K562 (cell line): ENCODE results near the gene TBL1XR1. TPM values are rescaled to one million over a fixed set of nuclear protein-coding genes. Genes with fewer than 3 reads are reported as not detected.

Source experiments
- ATAC-seq: fragments of 200-7000 bp; cut with Tn5 transposase; 3 replicates; pipeline ENCODE4 v1.9.1; 2020; ENCODE audit warnings: moderate library complexity
- BruUV-seq: library from RNA; stranded (reverse); fragments of 400-500 nt; replicated peaks from 2 replicates; lab custom pipeline; 2021; lab: Mats Ljungman, UMichigan
- CTCF ChIA-PET: fragments of 300-600 bp; formaldehyde crosslinking; extraction: SDS; loops from one replicate; lab custom pipeline; 2021; ENCODE audit warnings: low intra/inter-chr PET ratio; lab: Yijun Ruan, JAX
- POLR2A ChIA-PET: fragments of 300-600, 350-650 bp; sonication (Branson Sonifier 250); formaldehyde crosslinking; extraction: SDS; loops from one replicate; lab custom pipeline; 2021; ENCODE audit warnings: antibody characterized with exemption, inconsistent platforms; lab: Yijun Ruan, JAX
- DNase-seq, 4 experiments: peaks; one replicate each; pipeline versions ENCODE4 v3.0.0 to v3.0.0-alpha.2; 2011 to 2018; ENCODE audit warnings: low spot score in 3 of 4, mixed read lengths in 3 of 4; ENCODE audit errors: extremely low read depth in 1 of 4
- FAIRE-seq: peaks from 2 replicates; lab custom pipeline; 2011; peaks lifted over from hg19 to GRCh38; lab: Jason Lieb, UNC
- H2AFZ ChIP-seq: 2 replicates; pipeline ENCODE4 v1.6.0; 2011; ENCODE audit warnings: low read depth, low read length, control low read depth, inconsistent platforms
- H3K27ac ChIP-seq: fragments of 200-600 bp; 3 replicates; pipeline ENCODE4 v1.8.0; 2011; ENCODE audit warnings: low read depth, mild to moderate bottlenecking, control low read depth, inconsistent platforms, low read length, moderate library complexity, mixed read lengths; ENCODE audit errors: extremely low read depth
- H3K27me3 ChIP-seq, 2 experiments: fragments of 300-600 bp in 1 of 2; 2 replicates in 1 of 2; 3 replicates in 1 of 2; pipeline versions ENCODE4 v1.6.0 to v1.8.0; 2011; ENCODE audit warnings: inconsistent platforms in 2 of 2, low read length in 2 of 2, mild to moderate bottlenecking in 1 of 2, mixed read lengths in 1 of 2, moderate library complexity in 1 of 2; ENCODE audit not compliant: control insufficient read depth in 2 of 2, insufficient read depth in 2 of 2
- H3K36me3 ChIP-seq: fragments of 300-600 bp; 3 replicates; pipeline ENCODE4 v1.8.0; 2011; ENCODE audit warnings: mild to moderate bottlenecking, low read length, inconsistent platforms; ENCODE audit not compliant: control insufficient read depth, insufficient read depth
- H3K4me1 ChIP-seq, 2 experiments: fragments of 200-600 bp in 1 of 2; replicated peaks in 1 of 2; 2 replicates in 1 of 2; 3 replicates in 1 of 2; pipeline versions ENCODE4 v1.5.1 to v1.8.0; 2011; ENCODE audit warnings: inconsistent platforms in 2 of 2, low read length in 2 of 2, mild to moderate bottlenecking in 1 of 2, mixed read lengths in 1 of 2, moderate library complexity in 1 of 2; ENCODE audit not compliant: control insufficient read depth in 2 of 2, insufficient read depth in 2 of 2
- H3K4me2 ChIP-seq: 2 replicates; pipeline ENCODE4 v1.6.1; 2011; ENCODE audit warnings: low read length, control low read depth, inconsistent platforms, mixed read lengths; ENCODE audit not compliant: insufficient read depth
- H3K4me3 ChIP-seq: fragments of 200-600 bp; sonication (generic), shearing (Covaris generic); 2 replicates; pipeline ENCODE4 v1.5.1; 2016; ENCODE audit warnings: control low read depth, inconsistent platforms
- H3K79me2 ChIP-seq: fragments of 200-600 bp; 3 replicates; pipeline ENCODE4 v1.8.0; 2011; ENCODE audit warnings: low read length, inconsistent platforms; ENCODE audit not compliant: control insufficient read depth, insufficient read depth
- H3K9ac ChIP-seq, 2 experiments: 2 replicates each; pipeline versions ENCODE4 v1.6.0 to v1.6.1; 2011; ENCODE audit warnings: low read depth in 2 of 2, low read length in 2 of 2, control low read depth in 1 of 2, inconsistent platforms in 1 of 2, mild to moderate bottlenecking in 1 of 2, mixed read lengths in 1 of 2; ENCODE audit not compliant: insufficient read depth in 1 of 2
- H3K9me1 ChIP-seq: one replicate; pipeline ENCODE4 v1.6.0; 2011; ENCODE audit warnings: inconsistent platforms, mild to moderate bottlenecking, low read length, moderate library complexity; ENCODE audit not compliant: control insufficient read depth, insufficient read depth
- H3K9me3 ChIP-seq: replicated peaks from 2 replicates; pipeline ENCODE4 v1.5.1; 2011; ENCODE audit warnings: low read depth, low read length, inconsistent platforms; ENCODE audit not compliant: control insufficient read depth, insufficient read depth
- H4K20me1 ChIP-seq: replicated peaks from 2 replicates; pipeline ENCODE4 v1.6.1; 2011; ENCODE audit warnings: low read length, inconsistent platforms, mixed read lengths; ENCODE audit not compliant: control insufficient read depth, insufficient read depth
- HCFC1 ChIP-seq: IDR thresholded peaks from 2 replicates; pipeline ENCODE4 v1.6.1; 2012; ENCODE audit warnings: low read depth, low read length, improper control_type of control experiment
- HMG20B ChIP-seq: fragments of 250-450 bp; sonication (Bioruptor Pico); IDR thresholded peaks from 2 replicates; pipeline ENCODE4 v1.5.0; 2021; ENCODE audit warnings: mild to moderate bottlenecking
- PRMT5 ChIP-seq: sonication (generic); formaldehyde crosslinking; IDR thresholded peaks from 2 replicates; pipeline ENCODE4 v1.5.0; 2020; ENCODE audit warnings: missing genetic modification reagents
- RBM15 ChIP-seq: fragments of 200-400 bp; formaldehyde crosslinking; IDR thresholded peaks from 2 replicates; pipeline ENCODE4 v1.6.1; 2018; ENCODE audit warnings: mild to moderate bottlenecking, low read length, moderate library complexity; ENCODE audit not compliant: insufficient read depth
- SMAD4 ChIP-seq: fragments of 250-450 bp; sonication (Bioruptor Pico); conservative IDR thresholded peaks from 2 replicates; pipeline ENCODE4 v1.8.0; 2021; ENCODE audit warnings: inconsistent platforms, mild to moderate bottlenecking, moderate library complexity
- ZNF589 ChIP-seq: fragments of 200-800 bp; sonication (Bioruptor generic); IDR thresholded peaks from 2 replicates; pipeline ENCODE4 v1.6.1; 2016; ENCODE audit warnings: low read depth, missing genetic modification characterization, missing compliant biosample characterization
- WGBS: fragments of 100-300 bp; shearing (Covaris generic); methylation state at CpG from one replicate; pipeline ENCODE4 v1.1.6; 2016; ENCODE audit warnings: low coverage, mixed read lengths; ENCODE audit not compliant: insufficient coverage; ENCODE audit errors: missing lambda C conversion rate; 5-methylcytosine and 5-hydroxymethylcytosine counted together
- in situ Hi-C: fragments of 300-500 bp; cut with MboI; formaldehyde crosslinking; loops from 4 replicates; pipeline ENCODE4 v1.15.0; 2018; ENCODE audit warnings: inconsistent platforms, mixed read lengths
- intact Hi-C: fragments of 100-400 bp; cut with micrococcal nuclease; formaldehyde crosslinking; loops from 2 replicates; pipeline ENCODE4 v1.14.2; 2022
- polyA plus RNA-seq, 8 experiments: library from polyadenylated mRNA; depleted of rRNA in 4 of 8; stranded (reverse) in 5 of 8; unstranded in 3 of 8; fragments of >200 nt; fragmentation: Nextera tagmentation in 2 of 8; fragmentation: Illumina TruSeq in 1 of 8; extraction: Ambion mirVana in 2 of 8; extraction: Trizol in 1 of 8; gene quantifications; 2 replicates each; pipeline versions ENCODE4 v1.2.1 to v1.2.3, GENCODE V29; 2011 to 2014; ENCODE audit warnings: inconsistent platforms in 1 of 8, missing spikeins in 1 of 8
- total RNA-seq, 7 experiments: library from RNA; depleted of rRNA in 6 of 7; stranded (reverse); fragments of >200 nt in 6 of 7; fragmentation: Illumina TruSeq in 2 of 7; extraction: Trizol in 2 of 7; gene quantifications; 2 replicates each; pipeline versions ENCODE4 v1.2.1 to v1.2.3, GENCODE V29; 2011 to 2021; ENCODE audit warnings: low replicate concordance in 1 of 7

The TBL1XR1 gene
- total and polyA plus RNA-seq, 9 of the 15 experiments (the other 6 are each of a cell fraction or from before 2014, with no cell fraction given), result 19.6 to 171 (median 83.3) TPM

GRCh38 chr3:177089110-177089509, 108.2 kb downstream of the TBL1XR1 start:
- TF ChIP-seq PRMT5 (CRISPR knock-in tag) (no peak), SMAD4 (CRISPR knock-in tag) (no peak), HMG20B (no peak)
- H3K27me3 ChIP-seq, result no peaks in the 10 kb centered on the region
- intact Hi-C loops (no loop called here), in situ Hi-C loops (no loop called here)
- H3K9me1 ChIP-seq, result no peaks in the 10 kb centered on the region
- H3K4me3 ChIP-seq, result no peak overlapping the region
- no TSS peak for BruUV-seq
- H3K4me1 ChIP-seq, result no peaks in the 10 kb centered on the region; a peak in 1 of 5 replicates
- FAIRE-seq (no peak), ATAC-seq (peak; percentile 26; the same call in 1 of the 3 replicates), DNase-seq (no peak)
- ChIA-PET POLR2A (no interaction called here), CTCF (no interaction called here)
- peaks cover 26% of the 10 kb centered on the region for H3K36me3 ChIP-seq
- H3K79me2 ChIP-seq, result peaks cover 97% of the 10 kb centered on the region
- H4K20me1 ChIP-seq, result no peaks in the 10 kb centered on the region
- no peak overlapping the region for H3K4me2 ChIP-seq
- H3K27ac ChIP-seq, result no peak overlapping the region
- 84% methylated on average over 3 of the region's 3 CpGs for WGBS
- no peak overlapping the region for H2AFZ ChIP-seq
- no peak overlapping the region for H3K9ac ChIP-seq
- H3K9me3 ChIP-seq, result no peaks in the 10 kb centered on the region; the same call in 1 of the 2 replicates

- Histone ChIP-seq H3K27me3 (no peaks in the 10 kb centered on the region), H3K4me2 (no peak overlapping the region), H3K9ac (no peak overlapping the region), H3K27ac (no peak overlapping the region), H3K9me3 (no peaks in the 10 kb centered on the region), H4K20me1 (no peaks in the 10 kb centered on the region), H3K4me1 (no peaks in the 10 kb centered on the region; a peak in 1 of 5 replicates), H3K79me2 (peaks cover 95% of the 10 kb centered on the region), H3K9me1 (no peaks in the 10 kb centered on the region), H3K36me3 (peaks cover 19% of the 10 kb centered on the region; the same call in 2 of the 3 replicates), H2AFZ (no peak overlapping the region), H3K4me3 (no peak overlapping the region)
- ATAC-seq, result no peak
- FAIRE-seq, result no peak
- intact Hi-C loops (no loop called here), in situ Hi-C loops (no loop called here)
- CTCF ChIA-PET, result no interaction called here
- BruUV-seq, result no TSS peak
- no peak for DNase-seq
- WGBS, result 82% methylated on average over 2 of the region's 2 CpGs
- POLR2A ChIA-PET, result no interaction called here
- no peak for TF ChIP-seq HMG20B
- TF ChIP-seq HCFC1, result no peak
- no peak for TF ChIP-seq ZNF589 (CRISPR knock-in tag)
- TF ChIP-seq RBM15, result no peak
Observed at GRCh38 chr3:177085794-177086193, 111.5 kb downstream of the TBL1XR1 start.
